ENCODE results near the gene NMU. TPM values are rescaled to one million over a fixed set of nuclear protein-coding genes. Genes with fewer than 3 reads are reported as not detected.

NMU gene
- total and polyA plus RNA-seq, 2 of the 4 experiments (the other 2 are of a cell fraction), result not detected

GRCh38 chr4:55670695-55671094 lies 34.6 kb upstream of the NMU start:
- ChIA-PET POLR2A (ENCODE audit: unreplicated experiment) (no interaction called here), CTCF (no interaction called here)
- H2AFZ ChIP-seq (replicated peaks; ENCODE audit: low read length, poor library complexity), result no peak overlapping the region
- H3K4ac ChIP-seq (ENCODE audit: low read depth, low read length), result no peak overlapping the region
- BruUV-seq (replicated peaks), result no TSS peak
- no peak overlapping the region for H2AK5ac ChIP-seq (ENCODE audit: low read depth, low read length)
- intact Hi-C loops (cut with micrococcal nuclease), result no loop called here
- no peaks in the 10 kb centered on the region for H4K20me1 ChIP-seq (ENCODE audit: insufficient read depth, low read length)
- H2AK9ac ChIP-seq (replicated peaks; ENCODE audit: low read depth, low read length, poor library complexity), result no peak overlapping the region
- no peak overlapping the region for H2BK120ac ChIP-seq (ENCODE audit: low read depth, low read length)
- no peak overlapping the region for H4K91ac ChIP-seq (ENCODE audit: insufficient read depth, low read depth, low read length)
- H4K8ac ChIP-seq (ENCODE audit: low read depth in 2 of 2, low read length in 2 of 2), result no peak overlapping the region
- H3K4me1 ChIP-seq (ENCODE audit: control insufficient read depth, insufficient read depth, low read length), result no peaks in the 10 kb centered on the region
- H3K9me1 ChIP-seq (ENCODE audit: insufficient read depth, low read length), result no peaks in the 10 kb centered on the region
- no peaks in the 10 kb centered on the region for H3K9me3 ChIP-seq (ENCODE audit: control insufficient read depth, insufficient read depth, low read length)
- ATAC-seq (ENCODE audit: low read depth) (no peak), DNase-seq (no peak)
- H3K9ac ChIP-seq (ENCODE audit: low read depth, low read length), result no peak overlapping the region
- WGBS, 2 experiments (ENCODE audit: extremely low coverage in 2 of 2, insufficient read length in 1 of 2), result no CpG with 5 or more reads among the region's 2 CpGs
- H3K23ac ChIP-seq (ENCODE audit: low read depth, low read length), result no peak overlapping the region
- H3K14ac ChIP-seq (replicated peaks; ENCODE audit: low read depth, low read length), result no peak overlapping the region
- dilution Hi-C loops (cut with HindIII; ENCODE audit: low sequenced_read_pairs, unreplicated experiment), result no loop called here
- no peaks in the 10 kb centered on the region; the same call in 1 of the 2 replicates for H3K27me3 ChIP-seq (ENCODE audit: control insufficient read depth, insufficient read depth, low read length)
- H3K4me3 ChIP-seq (ENCODE audit: insufficient read depth, low read depth, low read length), result no peak overlapping the region
- no peak overlapping the region for H3K4me2 ChIP-seq (ENCODE audit: low read depth, low read length)
- no peak overlapping the region for H2BK15ac ChIP-seq (ENCODE audit: low read depth, low read length)
- no peaks in the 10 kb centered on the region for H3K79me1 ChIP-seq (ENCODE audit: low read depth in 1 of 2, low read length in 2 of 2)
- H2BK5ac ChIP-seq (ENCODE audit: low read depth, low read length, poor library complexity, severe bottlenecking), result no peak overlapping the region
- H3K36me3 ChIP-seq (ENCODE audit: control insufficient read depth, insufficient read depth, low read length), result no peaks in the 10 kb centered on the region
- H3K18ac ChIP-seq (ENCODE audit: low read depth, low read length), result no peak overlapping the region
- no peak overlapping the region for H3K27ac ChIP-seq (ENCODE audit: insufficient read depth, low read length)
- no peak for TF ChIP-seq MAZ (IDR thresholded peaks at IDR 0.05; ENCODE audit: borderline replicate concordance, low read depth, low read length)
- TF ChIP-seq RCOR1 (IDR thresholded peaks at IDR 0.05; ENCODE audit: insufficient replicate concordance, low read length), result no peak
- TF ChIP-seq CEBPB (IDR thresholded peaks at IDR 0.05; ENCODE audit: low read depth, low read length), result no peak
- TF ChIP-seq CHD1 (IDR thresholded peaks at IDR 0.05; ENCODE audit: low read depth, low read length), result no peak
- no peak for TF ChIP-seq MXI1 (IDR thresholded peaks at IDR 0.05; ENCODE audit: borderline replicate concordance, low read depth, low read length)
- no peak for TF ChIP-seq BHLHE40 (IDR thresholded peaks at IDR 0.05; ENCODE audit: low read depth, low read length)
- TF ChIP-seq RFX5 (IDR thresholded peaks at IDR 0.05; ENCODE audit: low read depth, low read length), result no peak
- TF ChIP-seq NFE2L2 (IDR thresholded peaks at IDR 0.05; ENCODE audit: low read depth, low read length), result no peak
- TF ChIP-seq CTCF (conservative IDR thresholded peaks at IDR 0.05; ENCODE audit: low read depth, low read length), result no peak
- in situ Hi-C loops (cut with MboI; ENCODE audit: low sequenced_read_pairs), result no loop called here
- no peak overlapping the region for H2BK20ac ChIP-seq (ENCODE audit: low read depth, low read length)
- no peak overlapping the region for H4K5ac ChIP-seq (ENCODE audit: low read depth, low read length)
- H3K56ac ChIP-seq (ENCODE audit: extremely low read depth, insufficient read depth, low read length), result no peak overlapping the region
